ENCODE measurements around the gene ZNF800.
A peak's percentile ranks its signal among the peaks of the same experiment; 100 is the strongest.

Gene ZNF800

DNA sequence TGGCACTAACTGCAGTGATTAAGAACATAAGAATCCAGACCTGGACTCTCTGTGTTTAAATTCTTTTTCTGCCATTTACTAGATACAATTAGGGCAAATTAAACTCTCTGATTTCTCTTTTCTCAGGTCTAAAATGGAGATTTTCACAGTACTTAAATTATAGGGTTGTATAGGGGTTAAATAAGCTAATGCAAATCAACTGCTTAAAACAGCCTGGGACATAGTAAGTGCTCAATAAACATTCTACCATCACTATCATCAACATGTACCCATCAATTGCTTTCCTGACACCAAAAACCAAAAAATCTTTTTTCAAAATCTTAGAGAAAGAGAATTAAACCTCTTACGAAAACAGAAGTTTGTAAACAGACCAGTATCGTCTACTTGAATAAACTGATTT, 4.5 kb downstream of the ZNF800 start:
- no peak overlapping the region for H4K91ac ChIP-seq (ENCODE audit: low read length)
- no peak overlapping the region for H2AK5ac ChIP-seq (ENCODE audit: low read length, severe bottlenecking)
- no peak overlapping the region for H3K27ac ChIP-seq (ENCODE audit: low read length, poor library complexity, severe bottlenecking)
- H2AFZ ChIP-seq (ENCODE audit: low read depth, low read length) = no peak overlapping the region
- H3K79me1 ChIP-seq (replicated peaks; ENCODE audit: low read length, poor library complexity, severe bottlenecking) = no peaks in the 10 kb centered on the region
- H4K8ac ChIP-seq (ENCODE audit: low read length) = no peak overlapping the region
- no peaks in the 10 kb centered on the region for H3K9me3 ChIP-seq (ENCODE audit: control insufficient read depth, low read length)
- H3K18ac ChIP-seq (ENCODE audit: low read depth in 1 of 2, low read length in 2 of 2) = no peak overlapping the region
- WGBS = 100% methylated on average over 2 of the region's 2 CpGs
- no peak for DNase-seq
- H3K4ac ChIP-seq (ENCODE audit: low read depth in 1 of 2, low read length in 2 of 2) = no peak overlapping the region
- no peak overlapping the region for H2BK120ac ChIP-seq (ENCODE audit: low read depth, low read length)
- H3K36me3 ChIP-seq (ENCODE audit: control insufficient read depth in 1 of 2, insufficient read depth in 2 of 2, low read depth in 1 of 2, low read length in 2 of 2) = peaks cover 2 to 58% of the 10 kb centered on the region in 2 experiments
- no peak overlapping the region for H3K4me2 ChIP-seq (ENCODE audit: low read length, poor library complexity, severe bottlenecking)
- H2BK5ac ChIP-seq (ENCODE audit: low read depth, low read length, poor library complexity, severe bottlenecking) = no peak overlapping the region
- H3K14ac ChIP-seq (ENCODE audit: low read length in 2 of 2) = no peak overlapping the region
- H2BK12ac ChIP-seq (ENCODE audit: low read length in 2 of 2) = no peak overlapping the region
- no peak overlapping the region for H3K23ac ChIP-seq (ENCODE audit: low read length in 2 of 2)
- no peaks in the 10 kb centered on the region for H3K4me1 ChIP-seq (ENCODE audit: control insufficient read depth, insufficient read depth, low read depth, low read length)
- no peak overlapping the region for H3K9ac ChIP-seq (ENCODE audit: low read length)
- no peak overlapping the region for H3K4me3 ChIP-seq (ENCODE audit: insufficient read depth in 1 of 2, low read depth in 1 of 2, low read length in 2 of 2)
- no peak overlapping the region for H2BK15ac ChIP-seq (ENCODE audit: low read depth, poor library complexity, severe bottlenecking)
- no peaks in the 10 kb centered on the region for H3K27me3 ChIP-seq (ENCODE audit: control insufficient read depth in 1 of 2, insufficient read depth in 1 of 2, low read length in 2 of 2)

DNA sequence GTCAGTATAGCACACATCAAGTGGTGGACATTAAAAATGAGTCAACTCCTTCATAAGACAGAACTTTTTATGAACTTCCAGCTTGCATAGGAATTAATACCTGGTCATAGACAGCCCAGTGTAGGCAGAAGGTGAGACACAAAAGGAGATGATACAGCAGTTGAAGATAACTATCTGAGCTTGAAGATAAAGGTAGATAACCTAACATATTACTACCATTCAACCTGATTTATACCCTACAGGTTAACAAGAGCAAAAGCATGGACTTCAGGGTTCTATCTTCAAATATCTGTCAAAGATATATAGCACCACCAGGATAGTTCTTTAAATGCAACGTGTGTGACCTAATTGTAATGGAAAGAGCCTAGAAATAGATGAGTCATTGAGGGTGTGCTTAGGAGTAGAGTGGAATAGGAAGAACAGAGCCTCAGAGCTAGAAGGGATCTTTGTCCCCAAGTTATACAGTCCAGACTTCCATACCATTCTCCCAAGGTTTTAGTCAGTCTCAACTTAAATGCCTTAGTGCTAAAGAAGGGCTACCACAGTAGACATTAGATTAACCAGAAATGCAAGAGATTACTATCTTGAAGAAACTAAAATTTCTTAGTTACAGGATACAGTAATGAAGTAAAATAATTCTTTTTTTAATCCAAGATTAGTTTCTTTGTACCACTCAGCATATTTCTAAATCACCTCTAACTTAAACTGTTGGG, 9.2 kb downstream of the ZNF800 start:
- Histone ChIP-seq H3K36me3 (ENCODE audit: control insufficient read depth in 1 of 2, insufficient read depth in 2 of 2, low read depth in 1 of 2, low read length in 2 of 2) (peaks cover 2 to 68% of the 10 kb centered on the region in 2 experiments), H3K18ac (ENCODE audit: low read depth in 1 of 2, low read length in 2 of 2) (no peak overlapping the region), H3K4ac (ENCODE audit: low read depth in 1 of 2, low read length in 2 of 2) (no peak overlapping the region), H3K9me3 (ENCODE audit: control insufficient read depth, low read length) (no peaks in the 10 kb centered on the region), H3K9ac (ENCODE audit: low read length) (no peak overlapping the region), H3K27me3 (ENCODE audit: control insufficient read depth in 1 of 2, insufficient read depth in 1 of 2, low read length in 2 of 2) (no peaks in the 10 kb centered on the region), H3K4me3 (ENCODE audit: insufficient read depth in 1 of 2, low read depth in 1 of 2, low read length in 2 of 2) (no peak overlapping the region), H2AFZ (ENCODE audit: low read depth, low read length) (no peak overlapping the region), H2BK120ac (ENCODE audit: low read depth, low read length) (no peak overlapping the region), H2AK5ac (ENCODE audit: low read length, severe bottlenecking) (no peak overlapping the region), H2BK15ac (ENCODE audit: low read depth, poor library complexity, severe bottlenecking) (no peak overlapping the region), H3K79me1 (replicated peaks; ENCODE audit: low read length, poor library complexity, severe bottlenecking) (no peaks in the 10 kb centered on the region), H3K27ac (ENCODE audit: low read length, poor library complexity, severe bottlenecking) (no peak overlapping the region), H3K23ac (ENCODE audit: low read length in 2 of 2) (no peak overlapping the region), H2BK5ac (ENCODE audit: low read depth, low read length, poor library complexity, severe bottlenecking) (no peak overlapping the region), H3K4me2 (ENCODE audit: low read length, poor library complexity, severe bottlenecking) (no peak overlapping the region), H4K8ac (ENCODE audit: low read length) (no peak overlapping the region), H3K4me1 (ENCODE audit: control insufficient read depth, insufficient read depth, low read depth, low read length) (no peaks in the 10 kb centered on the region), H4K91ac (ENCODE audit: low read length) (no peak overlapping the region), H3K14ac (ENCODE audit: low read length in 2 of 2) (no peak overlapping the region), H2BK12ac (ENCODE audit: low read length in 2 of 2) (no peak overlapping the region)
- WGBS = no CpG with 5 or more reads among the region's 1 CpG
- peak; percentile 80 for DNase-seq

DNA sequence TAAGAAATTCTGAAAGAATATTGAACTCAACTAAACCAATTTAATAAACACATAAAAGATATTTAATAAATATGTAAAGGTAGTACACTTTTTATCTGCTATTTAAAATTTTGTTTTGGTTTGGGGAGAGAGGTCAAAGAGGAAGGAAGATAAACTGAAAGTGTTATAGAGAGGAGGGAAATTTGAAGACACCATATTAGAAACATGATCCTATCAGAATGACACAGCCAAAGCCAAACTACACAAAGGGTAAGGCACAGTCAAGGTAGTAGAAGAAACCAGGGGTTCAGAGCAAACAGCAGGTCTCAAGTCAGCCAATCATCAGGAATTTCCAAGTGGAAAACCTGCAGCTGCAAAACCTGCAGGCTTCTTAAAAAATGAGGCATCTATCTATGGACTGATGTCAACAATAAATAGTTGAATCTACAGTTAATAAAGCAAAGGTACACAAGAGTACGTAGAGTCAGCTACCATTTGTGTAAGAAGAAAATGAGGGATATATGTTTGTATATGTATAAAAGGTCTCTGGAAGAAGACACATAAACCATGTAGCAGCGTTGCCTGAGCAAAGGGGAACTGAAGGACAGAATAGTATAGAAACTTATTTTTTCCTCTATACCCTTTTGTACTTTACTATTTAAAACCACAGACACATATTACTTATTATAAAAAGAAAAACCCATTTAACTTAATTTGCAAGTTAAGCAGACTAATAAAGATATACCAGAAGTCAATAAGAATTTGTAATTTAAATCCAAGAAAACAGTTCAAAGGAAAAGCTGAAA, 10.0 kb downstream of the ZNF800 start:
- no peak overlapping the region for H3K23ac ChIP-seq (ENCODE audit: low read length in 2 of 2)
- no peak overlapping the region for H2AK5ac ChIP-seq (ENCODE audit: low read length, severe bottlenecking)
- H3K27ac ChIP-seq (ENCODE audit: low read length, poor library complexity, severe bottlenecking) = no peak overlapping the region
- H3K14ac ChIP-seq (ENCODE audit: low read length in 2 of 2) = no peak overlapping the region
- no peak overlapping the region for H2BK120ac ChIP-seq (ENCODE audit: low read depth, low read length)
- no peak overlapping the region for H4K91ac ChIP-seq (ENCODE audit: low read length)
- H2AFZ ChIP-seq (ENCODE audit: low read depth, low read length) = no peak overlapping the region
- no peak overlapping the region for H3K4ac ChIP-seq (ENCODE audit: low read depth in 1 of 2, low read length in 2 of 2)
- no peak overlapping the region for H3K9ac ChIP-seq (ENCODE audit: low read length)
- no peaks in the 10 kb centered on the region for H3K79me1 ChIP-seq (replicated peaks; ENCODE audit: low read length, poor library complexity, severe bottlenecking)
- WGBS = 100% methylated on average over 1 of the region's 2 CpGs
- H2BK5ac ChIP-seq (ENCODE audit: low read depth, low read length, poor library complexity, severe bottlenecking) = no peak overlapping the region
- H2BK12ac ChIP-seq (ENCODE audit: low read length in 2 of 2) = no peak overlapping the region
- H3K27me3 ChIP-seq (ENCODE audit: control insufficient read depth in 1 of 2, insufficient read depth in 1 of 2, low read length in 2 of 2) = no peaks in the 10 kb centered on the region
- H4K8ac ChIP-seq (ENCODE audit: low read length) = no peak overlapping the region
- H3K4me1 ChIP-seq (ENCODE audit: control insufficient read depth, insufficient read depth, low read depth, low read length) = no peaks in the 10 kb centered on the region
- no peak overlapping the region for H2BK15ac ChIP-seq (ENCODE audit: low read depth, poor library complexity, severe bottlenecking)
- H3K36me3 ChIP-seq (ENCODE audit: control insufficient read depth in 1 of 2, insufficient read depth in 2 of 2, low read depth in 1 of 2, low read length in 2 of 2) = peaks cover under 1 to 70% of the 10 kb centered on the region in 2 experiments
- H3K9me3 ChIP-seq (ENCODE audit: control insufficient read depth, low read length) = no peaks in the 10 kb centered on the region
- H3K18ac ChIP-seq (ENCODE audit: low read depth in 1 of 2, low read length in 2 of 2) = no peak overlapping the region
- no peak overlapping the region for H3K4me2 ChIP-seq (ENCODE audit: low read length, poor library complexity, severe bottlenecking)
- no peak for DNase-seq
- H3K4me3 ChIP-seq (ENCODE audit: insufficient read depth in 1 of 2, low read depth in 1 of 2, low read length in 2 of 2) = no peak overlapping the region

DNA sequence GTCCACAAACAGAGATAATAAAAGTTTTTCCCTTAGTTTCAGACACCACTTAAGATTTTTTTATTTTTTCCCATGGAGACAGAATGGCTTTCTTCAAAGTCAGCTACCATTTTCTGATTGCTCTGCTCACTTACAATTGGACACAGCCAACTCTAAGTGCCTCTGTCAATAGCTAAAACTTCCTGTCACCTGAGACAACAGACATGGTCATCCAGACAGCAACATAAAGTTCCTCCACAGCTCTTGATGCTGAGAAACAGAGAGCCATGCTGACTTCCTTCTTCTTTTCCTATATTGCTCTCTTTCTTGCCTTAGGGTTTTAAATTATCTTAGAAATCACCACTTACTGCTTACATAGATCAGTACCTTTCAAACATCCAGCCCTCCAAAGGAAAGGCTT, 12.0 kb downstream of the ZNF800 start:
- Histone ChIP-seq H3K27me3 (ENCODE audit: control insufficient read depth in 1 of 2, insufficient read depth in 1 of 2, low read length in 2 of 2) (no peaks in the 10 kb centered on the region), H2BK120ac (ENCODE audit: low read depth, low read length) (no peak overlapping the region), H3K18ac (ENCODE audit: low read depth in 1 of 2, low read length in 2 of 2) (no peak overlapping the region), H2AFZ (ENCODE audit: low read depth, low read length) (no peak overlapping the region), H2BK15ac (ENCODE audit: low read depth, poor library complexity, severe bottlenecking) (no peak overlapping the region), H3K14ac (ENCODE audit: low read length in 2 of 2) (no peak overlapping the region), H3K4me1 (ENCODE audit: control insufficient read depth, insufficient read depth, low read depth, low read length) (no peaks in the 10 kb centered on the region), H2AK5ac (ENCODE audit: low read length, severe bottlenecking) (no peak overlapping the region), H4K91ac (ENCODE audit: low read length) (no peak overlapping the region), H3K79me1 (replicated peaks; ENCODE audit: low read length, poor library complexity, severe bottlenecking) (no peaks in the 10 kb centered on the region), H3K9ac (ENCODE audit: low read length) (no peak overlapping the region), H2BK5ac (ENCODE audit: low read depth, low read length, poor library complexity, severe bottlenecking) (no peak overlapping the region), H3K4ac (ENCODE audit: low read depth in 1 of 2, low read length in 2 of 2) (no peak overlapping the region), H3K27ac (ENCODE audit: low read length, poor library complexity, severe bottlenecking) (no peak overlapping the region), H3K36me3 (ENCODE audit: control insufficient read depth in 1 of 2, insufficient read depth in 2 of 2, low read depth in 1 of 2, low read length in 2 of 2) (peaks cover 0 to 65% of the 10 kb centered on the region in 2 experiments), H4K8ac (ENCODE audit: low read length) (no peak overlapping the region), H3K4me3 (ENCODE audit: insufficient read depth in 1 of 2, low read depth in 1 of 2, low read length in 2 of 2) (no peak overlapping the region), H2BK12ac (ENCODE audit: low read length in 2 of 2) (no peak overlapping the region), H3K9me3 (ENCODE audit: control insufficient read depth, low read length) (no peaks in the 10 kb centered on the region), H3K23ac (ENCODE audit: low read length in 2 of 2) (no peak overlapping the region), H3K4me2 (ENCODE audit: low read length, poor library complexity, severe bottlenecking) (no peak overlapping the region)
- no peak for DNase-seq
